Heart right ventricle (tissue), 16 donors: Measurements from ENCODE around the gene ACKR1. TPM values are rescaled to one million over a fixed set of nuclear protein-coding genes. Genes with fewer than 3 reads are reported as not detected.

Source experiments
- ATAC-seq, 8 donors: fragments of 200-7000 bp; cut with Tn5 transposase; one replicate each; pipeline ENCODE4 v1.9.1; 2020; ENCODE audit warnings: mild to moderate bottlenecking in 8 of 8, moderate library complexity in 8 of 8, moderate number of reproducible peaks in 1 of 8
- DNase-seq, 2 donors: peaks; one replicate each; pipeline ENCODE4 v3.0.0-alpha.2; 2020
- H3K27ac ChIP-seq, 10 donors: fragments of 200-600 bp; sonication (generic) in 2 of 10; one replicate each; pipeline versions ENCODE4 v1.5.0 to v1.8.0; 2020 to 2022; ENCODE audit warnings: mild to moderate bottlenecking in 3 of 10
- H3K27me3 ChIP-seq, 7 donors: fragments of 200-600 bp; one replicate each; pipeline ENCODE4 v1.8.0; 2021 to 2022; ENCODE audit warnings: mild to moderate bottlenecking in 2 of 7
- H3K36me3 ChIP-seq, 9 donors: fragments of 200-600 bp; sonication (generic) in 1 of 9; one replicate each; pipeline versions ENCODE4 v1.5.0 to v1.8.0; 2020 to 2022; ENCODE audit warnings: mild to moderate bottlenecking in 2 of 9
- H3K4me1 ChIP-seq, 9 donors: fragments of 200-600 bp; sonication (generic) in 1 of 9; one replicate each; pipeline versions ENCODE4 v1.5.0 to v1.8.0; 2020 to 2022; ENCODE audit warnings: mild to moderate bottlenecking in 4 of 9
- H3K4me3 ChIP-seq, 10 donors: fragments of 200-600 bp; sonication (generic) in 2 of 10; one replicate each; pipeline versions ENCODE4 v1.5.0 to v1.8.0; 2020 to 2022; ENCODE audit warnings: mild to moderate bottlenecking in 7 of 10, moderate library complexity in 2 of 10
- H3K9me3 ChIP-seq, 11 donors: fragments of 200-600 bp in 10 of 11; sonication (generic) in 2 of 11; one replicate each; pipeline versions ENCODE4 v1.5.0 to v1.8.0; 2013 to 2022; ENCODE audit warnings: mild to moderate bottlenecking in 2 of 11, control low read depth in 1 of 11, moderate library complexity in 1 of 11
- WGBS, 2 donors: extraction: QIAGEN DNeasy Blood & Tissue Kit; methylation state at CpG; one replicate each; pipeline ENCODE4 v1.1.7; 2013; ENCODE audit warnings: inconsistent platforms in 1 of 2; 5-methylcytosine and 5-hydroxymethylcytosine counted together
- intact Hi-C, 10 donors: fragments of 100-400 bp; cut with DNase I; formaldehyde crosslinking; loops; one replicate each; pipeline versions ENCODE4 v1.11.1 to v1.14.2; 2022
- polyA plus RNA-seq, 2 donors: library from polyadenylated mRNA; stranded (reverse); fragments of 200-250 nt; gene quantifications; one replicate each; pipeline ENCODE4 v1.2.3, GENCODE V29; 2013
- total RNA-seq, 10 donors: library from RNA; stranded (reverse); fragmentation: NEBNext Ultra II Directional in 3 of 10; extraction: Animal tissue kit (Norgen Biotek cat#: 25700) in 3 of 10; gene quantifications; one replicate each; pipeline versions ENCODE4 v1.2.1 to v1.2.4, GENCODE V29; 2021 to 2023
- TF ChIP-seq, protein P1 (sequence below), 9 donors: fragments of 200-600 bp; sonication (generic) in 2 of 9; IDR thresholded peaks; one replicate each; pipeline versions ENCODE4 v1.5.0 to v1.8.0; 2021 to 2022; ENCODE audit warnings: antibody characterized with exemption in 9 of 9, mild to moderate bottlenecking in 5 of 9, moderate library complexity in 1 of 9
- donor health status: Arrhythmogenic right ventricular cardiomyopathy.
- donor health status: ischemic (EF 13 %, LVEDD 7.1; RV severe dilation, severe dysfunction).
- donor health status: healthy with polysubstance abuse.
- donor health status: DM: no; HTN: yes; CAD: no.
- donor health status: DM: no; HTN: no; CAD: no.
- donor health status: ischemic (EF 25% LVEDD 6.9; RV normal size, moderate dysfunction).
- donor health status: ischemic (EF 25% LVEDD 5.7; RV mildly dilated, moderate dysfunction).
- donor health status: healthy.
- donor health status: DM: yes; HTN: yes; CAD: no.
- donor health status: Ischemic cardiomyopathy.
- donor health status: ischemic (EF 35%, LVEDD 5.7; RV mildly dilated, moderate dysfunction).
- donor health status: nonischemic (EF 11% LVEDD 7.7; RV severe dilation, severe dysfunction).
- donor health status: DM: yes; HTN: yes; CAD: no.
- donor health status: PGD.
- donor health status: ischemic (EF 29% LVEDD 5.4; RV normal size, mild dysfunction).
- donor health status: nonischemic (EF 23%, LVEDD 6.1; RV moderate dilation, normal function).

Gene ACKR1
- total and polyA plus RNA-seq, 12 donors: 5.0 to 45.6 (median 12.0) TPM

DNA sequence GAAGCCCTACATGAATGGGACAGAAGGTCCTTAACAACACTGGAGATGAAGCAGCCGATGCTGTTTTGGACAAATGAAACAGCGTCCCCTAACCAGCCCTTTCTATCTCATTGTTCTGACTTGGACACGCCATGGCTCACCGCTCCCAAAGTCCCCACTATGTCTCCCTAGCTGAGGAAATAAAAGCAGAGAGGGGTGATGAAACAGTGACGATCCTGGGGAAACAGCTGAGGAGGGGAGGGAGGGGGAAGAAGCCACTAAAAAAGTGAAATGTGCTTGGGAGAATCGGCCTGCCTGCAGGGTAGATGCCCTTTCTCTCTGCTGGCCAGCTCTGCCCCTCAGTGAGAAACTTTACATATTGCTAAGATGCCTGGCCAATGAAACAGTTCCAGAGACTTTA lies 1.1 kb upstream of the ACKR1 start:
- Histone ChIP-seq H3K9me3 (no peaks in the 10 kb centered on the region), H3K4me1 (no peaks in the 10 kb centered on the region), H3K27me3 (peaks cover 0 to 63% (median 50%) of the 10 kb centered on the region in 7 donors), H3K27ac (no peak overlapping the region), H3K4me3 (no peak overlapping the region), H3K36me3 (no peaks in the 10 kb centered on the region)
- ATAC-seq (no peak), DNase-seq (no peak)
- intact Hi-C loops: no loop called here
- 66 to 67% methylated on average over 6 of the region's 6 CpGs for WGBS, 2 donors
- TF ChIP-seq, protein P1, sequence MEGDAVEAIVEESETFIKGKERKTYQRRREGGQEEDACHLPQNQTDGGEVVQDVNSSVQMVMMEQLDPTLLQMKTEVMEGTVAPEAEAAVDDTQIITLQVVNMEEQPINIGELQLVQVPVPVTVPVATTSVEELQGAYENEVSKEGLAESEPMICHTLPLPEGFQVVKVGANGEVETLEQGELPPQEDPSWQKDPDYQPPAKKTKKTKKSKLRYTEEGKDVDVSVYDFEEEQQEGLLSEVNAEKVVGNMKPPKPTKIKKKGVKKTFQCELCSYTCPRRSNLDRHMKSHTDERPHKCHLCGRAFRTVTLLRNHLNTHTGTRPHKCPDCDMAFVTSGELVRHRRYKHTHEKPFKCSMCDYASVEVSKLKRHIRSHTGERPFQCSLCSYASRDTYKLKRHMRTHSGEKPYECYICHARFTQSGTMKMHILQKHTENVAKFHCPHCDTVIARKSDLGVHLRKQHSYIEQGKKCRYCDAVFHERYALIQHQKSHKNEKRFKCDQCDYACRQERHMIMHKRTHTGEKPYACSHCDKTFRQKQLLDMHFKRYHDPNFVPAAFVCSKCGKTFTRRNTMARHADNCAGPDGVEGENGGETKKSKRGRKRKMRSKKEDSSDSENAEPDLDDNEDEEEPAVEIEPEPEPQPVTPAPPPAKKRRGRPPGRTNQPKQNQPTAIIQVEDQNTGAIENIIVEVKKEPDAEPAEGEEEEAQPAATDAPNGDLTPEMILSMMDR (IDR thresholded peaks at IDR 0.05): no peak

DNA sequence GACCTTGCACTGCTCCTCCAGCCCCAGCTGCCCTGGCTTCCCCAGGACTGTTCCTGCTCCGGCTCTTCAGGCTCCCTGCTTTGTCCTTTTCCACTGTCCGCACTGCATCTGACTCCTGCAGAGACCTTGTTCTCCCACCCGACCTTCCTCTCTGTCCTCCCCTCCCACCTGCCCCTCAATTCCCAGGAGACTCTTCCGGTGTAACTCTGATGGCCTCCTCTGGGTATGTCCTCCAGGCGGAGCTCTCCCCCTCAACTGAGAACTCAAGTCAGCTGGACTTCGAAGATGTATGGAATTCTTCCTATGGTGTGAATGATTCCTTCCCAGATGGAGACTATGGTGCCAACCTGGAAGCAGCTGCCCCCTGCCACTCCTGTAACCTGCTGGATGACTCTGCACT lies 550 bp downstream of the ACKR1 start:
- peaks cover 0 to 78% (median 57%) of the 10 kb centered on the region in 7 donors for H3K27me3 ChIP-seq
- TF ChIP-seq, protein P1 (IDR thresholded peaks at IDR 0.05): no peak
- H3K4me1 ChIP-seq: no peaks in the 10 kb centered on the region
- ATAC-seq (no peak), DNase-seq (no peak)
- H3K27ac ChIP-seq: peak overlapping the region in 2 of 10 donors; percentile 36
- intact Hi-C loops: loop anchor here in 1 of 10 donors (5.0 kb wide), 1 partner anchor 33 kb away; the partner anchor contains the start of gene CADM3
- 42 to 48% methylated on average over 6 of the region's 6 CpGs for WGBS, 2 donors
- H3K36me3 ChIP-seq: no peaks in the 10 kb centered on the region
- H3K4me3 ChIP-seq: peak overlapping the region in 5 of 10 donors; percentile 14 to 35 (median 26)
- H3K9me3 ChIP-seq: no peaks in the 10 kb centered on the region

DNA sequence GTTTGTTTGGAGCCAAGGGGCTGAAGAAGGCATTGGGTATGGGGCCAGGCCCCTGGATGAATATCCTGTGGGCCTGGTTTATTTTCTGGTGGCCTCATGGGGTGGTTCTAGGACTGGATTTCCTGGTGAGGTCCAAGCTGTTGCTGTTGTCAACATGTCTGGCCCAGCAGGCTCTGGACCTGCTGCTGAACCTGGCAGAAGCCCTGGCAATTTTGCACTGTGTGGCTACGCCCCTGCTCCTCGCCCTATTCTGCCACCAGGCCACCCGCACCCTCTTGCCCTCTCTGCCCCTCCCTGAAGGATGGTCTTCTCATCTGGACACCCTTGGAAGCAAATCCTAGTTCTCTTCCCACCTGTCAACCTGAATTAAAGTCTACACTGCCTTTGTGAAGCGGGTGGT lies 1.4 kb downstream of the ACKR1 start:
- H3K4me3 ChIP-seq: peak overlapping the region in 4 of 10 donors; percentile 14 to 35 (median 28)
- TF ChIP-seq, protein P1 (IDR thresholded peaks at IDR 0.05): no peak
- no peak for DNase-seq
- H3K27ac ChIP-seq: peak overlapping the region in 2 of 10 donors; percentile 31 to 36
- WGBS, 2 donors: 87 to 89% methylated on average over 4 of the region's 4 CpGs
- H3K27me3 ChIP-seq: peaks cover 0 to 76% (median 60%) of the 10 kb centered on the region in 7 donors
- no peaks in the 10 kb centered on the region for H3K36me3 ChIP-seq
- no peak for ATAC-seq
- intact Hi-C loops: loop anchor here in 2 of 10 donors (2.0 to 5.0 kb wide), 2 partner anchors 34 to 73 kb away; partner anchors contain the start of gene CADM3 (in 1 of the 2)
- H3K9me3 ChIP-seq: no peaks in the 10 kb centered on the region
- peaks cover 0 to 4% (median under 1%) of the 10 kb centered on the region in 9 donors for H3K4me1 ChIP-seq

DNA sequence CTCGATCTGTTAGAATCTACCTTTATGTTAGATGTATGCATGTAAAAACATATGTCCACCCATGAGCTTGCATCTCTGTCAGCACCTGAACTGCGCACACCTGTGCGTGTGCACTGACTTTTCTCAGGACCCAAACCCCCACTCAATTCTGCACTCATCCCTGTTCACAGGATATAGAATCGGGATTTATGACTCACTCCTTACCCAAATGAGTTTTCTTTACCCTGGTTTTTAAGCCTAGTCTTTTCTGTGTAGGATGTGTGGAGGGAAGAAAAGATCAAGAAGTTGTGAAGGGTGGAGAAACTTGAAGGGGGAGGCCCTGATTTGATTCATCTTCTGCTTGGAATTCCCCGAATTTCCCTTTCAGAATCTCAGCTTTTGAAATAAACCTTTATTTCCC lies 2.4 kb downstream of the ACKR1 start:
- Histone ChIP-seq H3K27ac (no peak overlapping the region), H3K4me3 (peak overlapping the region in 3 of 10 donors; percentile 9 to 30 (median 26)), H3K4me1 (peaks cover 0 to 12% (median 8%) of the 10 kb centered on the region in 9 donors), H3K36me3 (no peaks in the 10 kb centered on the region), H3K27me3 (peaks cover 0 to 78% (median 62%) of the 10 kb centered on the region in 7 donors), H3K9me3 (no peaks in the 10 kb centered on the region)
- 81 to 84% methylated on average over 5 of the region's 5 CpGs for WGBS, 2 donors
- TF ChIP-seq, protein P1 (IDR thresholded peaks at IDR 0.05): no peak
- ATAC-seq (no peak), DNase-seq (no peak)
- intact Hi-C loops: loop anchor here in 2 of 10 donors (2.0 to 5.0 kb wide), 2 partner anchors 35 to 74 kb away; partner anchors contain the start of gene CADM3 (in 1 of the 2)
